Naive thymus-derived CD4-positive, alpha-beta T cell (primary cell): Measurements from ENCODE around the gene RAG1. TPM values are rescaled to one million over a fixed set of nuclear protein-coding genes. Genes with fewer than 3 reads are reported as not detected.

Experiments used
- ATAC-seq: fragments of 150-1000 bp; cut with Tn5 transposase; 2 replicates; pipeline ENCODE4 v1.10.0; 2021; ENCODE audit warnings: mild to moderate bottlenecking, moderate library complexity
- CTCF ChIA-PET: fragments of 350-600 bp; sonication (Branson Sonifier 250); formaldehyde crosslinking; loops from one replicate; lab custom pipeline; 2021; ENCODE audit warnings: antibody characterized with exemption; lab: Charles Lee
- POLR2A ChIA-PET: fragments of 350-600 bp; sonication (Branson Sonifier 250); formaldehyde crosslinking; loops from one replicate; lab custom pipeline; 2021; ENCODE audit warnings: antibody characterized with exemption, inconsistent platforms; lab: Charles Lee
- DNase-seq, 9 donors: peaks; one replicate each; pipeline versions ENCODE4 v3.0.0 to v3.0.0-alpha.2; 2020 to 2022; ENCODE audit warnings: mixed read lengths in 1 of 9
- H3K27ac ChIP-seq: one replicate; pipeline ENCODE4 v1.7.0; 2013; ENCODE audit warnings: mild to moderate bottlenecking, low read depth, low read length, moderate library complexity
- H3K27me3 ChIP-seq, 2 donors: one replicate each; pipeline ENCODE4 v1.7.0; 2013; ENCODE audit warnings: low read length in 2 of 2, mild to moderate bottlenecking in 2 of 2, moderate library complexity in 2 of 2; ENCODE audit not compliant: control insufficient read depth in 2 of 2, insufficient read depth in 2 of 2
- H3K36me3 ChIP-seq, 3 experiments: 1 replicate in 2 of 3; 2 replicates in 1 of 3; pipeline ENCODE4 v1.7.0; 2013; ENCODE audit warnings: low read length in 3 of 3, mild to moderate bottlenecking in 3 of 3, moderate library complexity in 1 of 3; ENCODE audit not compliant: insufficient read depth in 3 of 3, control insufficient read depth in 2 of 3
- H3K4me1 ChIP-seq, 2 donors: one replicate each; pipeline ENCODE4 v1.7.0; 2013; ENCODE audit warnings: low read length in 2 of 2, mild to moderate bottlenecking in 2 of 2, moderate library complexity in 1 of 2; ENCODE audit not compliant: control insufficient read depth in 2 of 2, insufficient read depth in 2 of 2
- H3K4me3 ChIP-seq: 2 replicates; pipeline ENCODE4 v1.7.0; 2013; ENCODE audit warnings: mild to moderate bottlenecking, low read length
- H3K9me3 ChIP-seq, 3 experiments: 1 replicate in 2 of 3; 2 replicates in 1 of 3; pipeline ENCODE4 v1.7.0; 2013; ENCODE audit warnings: low read length in 3 of 3; ENCODE audit not compliant: control insufficient read depth in 2 of 3
- H3K27ac Mint-ChIP-seq, 9 donors: one replicate each; pipeline ENCODE4 v1.8.0; 2020 to 2022; ENCODE audit warnings: mixed read lengths in 9 of 9, mild to moderate bottlenecking in 8 of 9, moderate library complexity in 5 of 9, inconsistent platforms in 2 of 9
- H3K27me3 Mint-ChIP-seq, 5 donors: one replicate each; pipeline ENCODE4 v1.8.0; 2021 to 2022; ENCODE audit warnings: mixed read lengths in 5 of 5, mild to moderate bottlenecking in 1 of 5
- H3K36me3 Mint-ChIP-seq, 5 donors: one replicate each; pipeline ENCODE4 v1.8.0; 2020 to 2022; ENCODE audit warnings: mixed read lengths in 5 of 5, mild to moderate bottlenecking in 3 of 5, inconsistent platforms in 1 of 5
- H3K4me1 Mint-ChIP-seq, 7 donors: one replicate each; pipeline ENCODE4 v1.8.0; 2020 to 2022; ENCODE audit warnings: mixed read lengths in 7 of 7, mild to moderate bottlenecking in 3 of 7, inconsistent platforms in 1 of 7
- H3K4me3 Mint-ChIP-seq, 10 donors: one replicate each; pipeline ENCODE4 v1.8.0; 2020 to 2022; ENCODE audit warnings: mild to moderate bottlenecking in 10 of 10, mixed read lengths in 10 of 10, moderate library complexity in 6 of 10, inconsistent platforms in 2 of 10
- H3K9me3 Mint-ChIP-seq, 11 donors: one replicate each; pipeline ENCODE4 v1.8.0; 2020 to 2022; ENCODE audit warnings: mixed read lengths in 11 of 11, mild to moderate bottlenecking in 4 of 11, inconsistent platforms in 1 of 11, moderate library complexity in 1 of 11
- intact Hi-C, 2 donors: fragments of 100-400 bp; cut with micrococcal nuclease; formaldehyde crosslinking; loops; one replicate each; pipeline ENCODE4 v1.15.1; 2023
- polyA plus RNA-seq, 2 donors: library from polyadenylated mRNA; unstranded; fragments of 300-500 nt; fragmentation: Illumina TruSeq; gene quantifications; one replicate each; pipeline ENCODE4 v1.2.3, GENCODE V29; 2021
- total RNA-seq, 6 experiments: library from RNA in 5 of 6; stranded (reverse) in 5 of 6; gene quantifications; 1 replicate in 5 of 6; 2 replicates in 1 of 6; pipeline ENCODE4 v1.2.3 and lab custom pipeline; 2021 to 2026

RAG1 gene
- total and polyA plus RNA-seq, 7 experiments from 2014 or later, result 0.15 to 0.65 (median 0.37) TPM; not detected in 2

DNA sequence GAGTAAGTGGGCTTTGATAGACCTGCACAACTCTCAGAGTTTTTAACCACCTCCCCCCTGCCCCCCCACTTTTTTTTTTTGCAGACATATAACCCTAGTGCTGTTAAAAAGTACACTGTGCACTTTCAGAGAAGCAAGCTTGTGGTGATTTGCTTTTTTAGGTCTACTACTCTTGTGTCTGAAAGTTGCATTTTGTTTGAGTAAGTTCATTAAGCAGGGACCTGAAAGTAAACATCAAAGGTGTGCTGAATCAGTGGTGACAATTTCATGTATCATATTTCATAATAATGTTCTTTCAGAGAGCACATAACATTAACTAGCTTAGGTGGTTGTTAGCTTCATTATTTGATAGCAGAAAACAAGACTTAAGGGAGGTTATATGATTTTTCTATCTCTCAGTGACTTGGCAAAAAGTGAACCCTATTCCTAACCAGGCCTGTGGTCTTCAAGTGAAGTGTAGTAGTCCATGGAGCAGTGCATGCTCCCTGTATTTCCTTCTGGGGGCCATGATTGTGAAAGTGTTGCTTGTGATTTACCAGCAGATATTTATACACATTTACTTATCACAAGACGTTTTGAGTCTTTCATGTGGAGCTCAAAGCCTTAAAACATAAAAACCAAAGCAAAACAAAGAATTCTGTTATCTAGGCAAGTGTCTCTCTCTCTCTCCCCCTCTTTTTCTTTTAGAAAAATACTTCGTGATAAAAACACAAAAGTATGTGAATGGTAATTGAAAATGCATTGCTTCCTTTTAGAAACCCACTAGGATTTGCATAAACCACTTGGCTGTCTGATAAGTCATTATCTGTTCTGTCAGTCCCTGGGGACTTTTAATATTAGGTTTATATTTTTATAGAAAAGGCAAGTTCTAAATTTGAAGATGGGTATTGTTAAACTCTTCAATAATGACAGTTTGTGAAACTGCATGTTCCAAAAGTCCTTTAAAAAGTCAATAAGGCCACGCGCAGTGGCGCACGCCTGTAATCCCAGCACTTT, 37.7 kb downstream of the RAG1 start:
- ChIA-PET POLR2A (no interaction called here), CTCF (no interaction called here)
- Mint-ChIP-seq H3K27ac (no peak overlapping the region), H3K4me1 (no peaks in the 10 kb centered on the region), H3K9me3 (no peaks in the 10 kb centered on the region), H3K36me3 (no peaks in the 10 kb centered on the region), H3K27me3 (peaks cover 0 to 31% (median 29%) of the 10 kb centered on the region in 5 donors), H3K4me3 (no peak overlapping the region)
- ATAC-seq (no peak), DNase-seq (no peak)
- Histone ChIP-seq H3K4me3 (no peak overlapping the region), H3K27me3 (no peaks in the 10 kb centered on the region), H3K27ac (no peak overlapping the region), H3K4me1 (no peaks in the 10 kb centered on the region), H3K9me3 (no peaks in the 10 kb centered on the region), H3K36me3 (no peaks in the 10 kb centered on the region)
- intact Hi-C loops, result no loop called here

DNA sequence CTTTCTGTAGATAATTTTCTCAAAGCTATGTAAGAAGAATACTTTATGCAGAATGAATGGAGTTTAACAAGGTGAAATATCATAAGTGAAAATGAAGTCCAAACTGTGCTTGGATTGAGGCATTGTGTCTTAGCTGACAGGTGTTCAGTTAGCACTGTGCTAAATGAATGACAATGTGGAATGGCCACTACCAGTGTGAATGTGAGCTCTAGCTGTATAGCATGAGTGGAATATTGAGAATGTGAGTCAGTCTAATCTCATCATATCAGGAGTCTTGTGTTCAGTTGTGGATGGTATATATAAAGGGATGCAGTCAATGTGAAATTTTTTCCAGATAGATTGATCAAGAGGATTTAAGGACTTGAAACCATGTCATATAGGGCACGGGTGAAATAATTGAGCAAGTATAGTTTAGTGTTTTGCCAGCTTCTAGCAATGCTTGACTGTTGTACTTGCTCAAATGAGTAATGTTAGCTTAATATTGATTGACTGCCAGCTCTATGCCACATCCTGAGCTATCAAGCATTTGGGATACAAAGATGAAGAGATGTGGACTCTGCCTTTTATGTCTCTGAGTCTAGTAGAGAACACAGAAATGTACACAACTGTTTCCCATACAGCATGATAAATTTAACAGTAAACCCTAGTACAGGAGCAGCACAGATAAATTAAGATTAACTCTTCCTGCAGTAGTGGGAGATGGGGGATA, 40.8 kb downstream of the RAG1 start:
- Mint-ChIP-seq H3K4me3 (no peak overlapping the region), H3K27ac (no peak overlapping the region), H3K36me3 (no peaks in the 10 kb centered on the region), H3K27me3 (peaks cover 0 to 17% (median 8%) of the 10 kb centered on the region in 5 donors), H3K4me1 (no peaks in the 10 kb centered on the region), H3K9me3 (peaks cover 0 to 1% (median 0%) of the 10 kb centered on the region in 11 donors)
- Histone ChIP-seq H3K27me3 (no peaks in the 10 kb centered on the region), H3K27ac (no peak overlapping the region), H3K9me3 (no peaks in the 10 kb centered on the region), H3K4me1 (no peaks in the 10 kb centered on the region), H3K4me3 (no peak overlapping the region), H3K36me3 (no peaks in the 10 kb centered on the region)
- POLR2A ChIA-PET, result no interaction called here
- no peak for ATAC-seq
- no peak for DNase-seq
- CTCF ChIA-PET, result no interaction called here
- intact Hi-C loops, result no loop called here

DNA sequence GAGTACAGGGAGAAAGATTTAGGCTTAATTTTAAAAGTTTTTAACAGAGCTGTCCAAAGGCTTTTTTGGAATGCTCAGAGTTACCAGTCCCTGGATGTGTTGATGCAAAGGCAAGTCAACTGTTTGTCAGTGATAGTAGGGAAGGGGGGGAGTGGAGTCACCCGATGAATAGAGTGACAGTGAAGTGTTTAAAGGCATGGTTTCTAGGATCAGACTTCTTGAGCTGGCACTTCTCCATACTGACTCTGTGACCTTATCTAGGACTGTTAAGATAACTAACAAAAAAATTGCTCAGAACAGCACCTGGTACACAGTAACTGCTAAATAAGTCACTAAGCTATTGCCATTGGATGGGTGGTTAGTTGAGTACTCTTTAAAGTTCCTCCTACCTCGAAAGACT, 41.6 kb downstream of the RAG1 start:
- no peak overlapping the region for H3K4me3 ChIP-seq
- intact Hi-C loops, result no loop called here
- Mint-ChIP-seq H3K27ac (no peak overlapping the region), H3K4me1 (no peaks in the 10 kb centered on the region), H3K4me3 (no peak overlapping the region), H3K36me3 (no peaks in the 10 kb centered on the region), H3K27me3 (peaks cover 0 to 14% (median 2%) of the 10 kb centered on the region in 5 donors), H3K9me3 (peaks cover 0 to 1% (median 0%) of the 10 kb centered on the region in 11 donors)
- DNase-seq (no peak), ATAC-seq (no peak)
- no peaks in the 10 kb centered on the region for H3K9me3 ChIP-seq
- H3K36me3 ChIP-seq, result no peaks in the 10 kb centered on the region
- ChIA-PET CTCF (no interaction called here), POLR2A (interaction anchor here (0.7 kb wide), 1 partner anchor 58 kb away, joined by 3 read pairs; no protein-coding TSS in a partner anchor)
- H3K4me1 ChIP-seq, result no peaks in the 10 kb centered on the region
- H3K27ac ChIP-seq, result no peak overlapping the region
- H3K27me3 ChIP-seq, result no peaks in the 10 kb centered on the region

DNA sequence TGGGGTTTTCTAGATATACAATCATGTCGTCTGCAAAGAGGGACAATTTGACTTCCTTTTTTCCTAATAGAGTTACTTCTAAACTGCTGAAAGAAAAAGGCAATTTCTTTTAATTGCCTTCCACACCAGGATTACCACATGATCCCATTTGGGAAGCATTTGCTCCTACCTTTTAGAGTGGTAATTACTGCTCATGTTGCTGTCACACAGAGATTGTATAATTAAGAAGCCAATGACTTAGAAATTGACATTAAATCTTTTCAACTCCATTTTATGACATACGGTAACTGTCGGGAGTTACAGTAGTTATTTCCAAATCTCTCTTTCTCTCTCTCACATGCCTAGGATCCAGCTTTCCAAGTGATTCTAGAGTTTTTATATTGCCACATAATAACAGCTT, 48.0 kb downstream of the RAG1 start:
- ChIA-PET POLR2A (no interaction called here), CTCF (no interaction called here)
- Histone ChIP-seq H3K36me3 (no peaks in the 10 kb centered on the region), H3K27me3 (no peaks in the 10 kb centered on the region), H3K9me3 (no peaks in the 10 kb centered on the region), H3K4me1 (no peaks in the 10 kb centered on the region), H3K27ac (no peak overlapping the region), H3K4me3 (no peak overlapping the region)
- Mint-ChIP-seq H3K36me3 (no peaks in the 10 kb centered on the region), H3K27ac (no peak overlapping the region), H3K9me3 (peaks cover 0 to 6% (median 0%) of the 10 kb centered on the region in 11 donors), H3K4me3 (no peak overlapping the region), H3K4me1 (peaks cover 0 to 7% (median 0%) of the 10 kb centered on the region in 7 donors), H3K27me3 (peaks cover 7 to 14% (median 12%) of the 10 kb centered on the region in 5 donors)
- intact Hi-C loops, result no loop called here
- DNase-seq (no peak), ATAC-seq (no peak)

DNA sequence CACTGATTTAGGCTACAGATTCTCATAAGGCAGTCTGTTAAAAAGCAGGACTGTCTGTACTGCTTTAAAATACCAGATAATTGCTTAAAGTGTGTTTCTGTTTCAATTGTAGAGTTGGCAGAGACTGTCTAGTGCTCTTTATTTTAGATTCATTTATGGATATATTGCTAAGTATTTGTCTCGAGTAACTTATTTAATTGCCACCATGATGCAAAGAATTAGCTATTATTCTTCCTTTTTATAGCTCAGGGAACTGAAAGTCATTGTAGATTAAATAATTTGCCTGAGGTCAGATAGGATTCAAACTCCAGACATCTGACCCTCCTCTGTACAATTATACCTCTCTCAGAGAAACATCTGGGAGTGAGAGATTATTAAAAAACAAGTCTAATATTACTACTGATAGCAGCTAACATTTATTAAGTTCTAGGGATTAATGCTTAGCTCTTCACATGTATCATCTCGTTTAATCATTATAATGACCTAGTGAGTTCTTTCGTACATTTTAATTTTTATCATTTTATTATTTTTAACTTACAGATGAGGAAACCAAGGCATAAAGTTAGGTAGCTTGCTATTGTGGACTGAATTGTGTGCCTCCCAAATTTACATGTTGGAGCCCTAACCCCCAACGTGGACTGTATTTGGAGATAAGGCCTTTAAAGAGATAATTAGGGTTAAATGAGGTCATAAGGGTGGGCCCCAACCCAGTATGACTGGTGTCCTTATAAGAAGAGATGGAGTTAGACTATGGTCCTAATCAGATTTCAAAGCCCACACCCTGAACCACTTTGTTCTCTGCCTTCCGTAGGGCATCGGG, 49.9 kb downstream of the RAG1 start:
- Histone ChIP-seq H3K4me3 (no peak overlapping the region), H3K27me3 (no peaks in the 10 kb centered on the region), H3K36me3 (no peaks in the 10 kb centered on the region), H3K4me1 (no peaks in the 10 kb centered on the region), H3K27ac (no peak overlapping the region), H3K9me3 (no peaks in the 10 kb centered on the region)
- Mint-ChIP-seq H3K4me3 (no peak overlapping the region), H3K27me3 (peaks cover 7 to 17% (median 13%) of the 10 kb centered on the region in 5 donors), H3K9me3 (peaks cover 0 to 6% (median 0%) of the 10 kb centered on the region in 11 donors), H3K4me1 (peaks cover 0 to 7% (median 0%) of the 10 kb centered on the region in 7 donors), H3K36me3 (no peaks in the 10 kb centered on the region), H3K27ac (no peak overlapping the region)
- POLR2A ChIA-PET, result no interaction called here
- intact Hi-C loops, result no loop called here
- CTCF ChIA-PET, result no interaction called here
- ATAC-seq (no peak), DNase-seq (no peak)

DNA sequence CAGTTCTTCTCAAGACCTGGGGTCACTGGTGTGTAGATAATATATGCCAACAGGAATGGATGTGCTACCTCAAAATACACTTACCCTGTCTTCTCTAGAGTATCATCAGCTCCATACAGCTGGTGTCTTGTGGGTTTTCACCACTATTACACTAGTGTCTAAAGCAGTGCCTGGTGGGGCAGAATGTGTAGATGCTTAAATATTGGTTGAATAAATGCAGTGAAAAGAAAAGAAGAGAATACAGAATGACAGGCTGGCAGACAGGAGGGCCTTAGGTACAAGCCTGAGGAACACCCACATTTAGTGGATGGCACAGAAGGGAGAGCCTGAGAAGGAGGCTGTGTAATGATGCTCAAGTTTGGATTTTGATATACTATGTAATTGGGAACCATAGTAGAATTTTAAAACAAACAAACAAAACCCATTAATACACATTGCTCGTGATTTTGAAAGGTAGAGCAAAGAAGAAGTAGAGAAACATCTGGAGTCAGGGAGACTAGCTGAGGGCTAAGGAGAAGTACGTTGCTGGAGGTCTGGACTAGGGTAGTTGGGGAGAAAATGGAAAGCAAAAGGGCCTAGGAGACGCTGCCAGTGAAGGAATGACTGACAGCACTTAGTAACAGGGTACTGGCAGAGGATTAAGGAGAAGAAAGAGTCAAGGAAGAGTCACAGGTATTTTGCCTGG, 50.7 kb downstream of the RAG1 start:
- H3K4me1 ChIP-seq, result no peaks in the 10 kb centered on the region
- Mint-ChIP-seq H3K4me3 (peak overlapping the region in 2 of 10 donors; percentile 3 to 40), H3K9me3 (peaks cover 0 to 6% (median 0%) of the 10 kb centered on the region in 11 donors), H3K36me3 (no peaks in the 10 kb centered on the region), H3K27me3 (peaks cover 7 to 17% (median 13%) of the 10 kb centered on the region in 5 donors), H3K27ac (no peak overlapping the region), H3K4me1 (peaks cover 0 to 7% (median 0%) of the 10 kb centered on the region in 7 donors)
- no peak overlapping the region for H3K27ac ChIP-seq
- CTCF ChIA-PET, result no interaction called here
- no peak for DNase-seq
- no peak overlapping the region for H3K4me3 ChIP-seq
- intact Hi-C loops, result no loop called here
- no peak for ATAC-seq
- POLR2A ChIA-PET, result interaction anchor here (0.6 kb wide), 1 partner anchor 16 kb away, joined by 4 read pairs; no protein-coding TSS in a partner anchor
- no peaks in the 10 kb centered on the region for H3K9me3 ChIP-seq
- H3K36me3 ChIP-seq, result no peaks in the 10 kb centered on the region
- H3K27me3 ChIP-seq, result no peaks in the 10 kb centered on the region
